Neural progenitor cell (in vitro differentiated cells): ENCODE data around the gene ITPR2. TPM values are rescaled to one million over a fixed set of nuclear protein-coding genes. Genes with fewer than 3 reads are reported as not detected.

Experiments
- DNase-seq: peaks from one replicate; pipeline ENCODE4 v3.0.0-alpha.2; 2016; ENCODE audit warnings: low spot score
- H2AFZ ChIP-seq: fragments of 200-600 bp; sonication (generic); replicated peaks from 2 replicates; pipeline ENCODE4 v1.6.1; 2016; ENCODE audit warnings: antibody characterized with exemption
- H3F3A ChIP-seq: fragments of 200-600 bp; sonication (generic); 2 replicates; pipeline ENCODE4 v1.6.1; 2016; ENCODE audit warnings: antibody characterized with exemption, low read depth
- H3K27ac ChIP-seq: fragments of 200-600 bp; sonication (generic); 2 replicates; pipeline ENCODE4 v1.5.1; 2016; ENCODE audit warnings: mild to moderate bottlenecking
- H3K27me3 ChIP-seq: fragments of 200-600 bp; sonication (generic); 2 replicates; pipeline ENCODE4 v1.6.1; 2016; ENCODE audit warnings: mild to moderate bottlenecking, moderate library complexity
- H3K36me3 ChIP-seq: fragments of 200-600 bp; sonication (generic); 2 replicates; pipeline ENCODE4 v1.5.1; 2016
- H3K4me1 ChIP-seq: fragments of 200-600 bp; sonication (generic); 2 replicates; pipeline ENCODE4 v1.6.1; 2016; ENCODE audit warnings: mixed run types
- H3K4me2 ChIP-seq: fragments of 200-600 bp; sonication (generic); 2 replicates; pipeline ENCODE4 v1.6.1; 2016
- H3K4me3 ChIP-seq: fragments of 200-600 bp; sonication (generic); 2 replicates; pipeline ENCODE4 v1.5.1; 2016
- H3K79me2 ChIP-seq: fragments of 200-600 bp; sonication (generic); 2 replicates; pipeline ENCODE4 v1.6.1; 2016; ENCODE audit warnings: low read depth
- H3K9ac ChIP-seq: fragments of 200-600 bp; sonication (generic); 2 replicates; pipeline ENCODE4 v1.6.1; 2016
- H3K9me3 ChIP-seq: fragments of 200-600 bp; sonication (generic); 2 replicates; pipeline ENCODE4 v1.5.1; 2016; ENCODE audit warnings: low read depth
- H4K20me1 ChIP-seq: fragments of 200-600 bp; sonication (generic); 2 replicates; pipeline ENCODE4 v1.6.1; 2016; ENCODE audit warnings: low read depth
- H3K27ac Mint-ChIP-seq: 3 replicates; pipeline ENCODE4 v1.8.0; 2021; ENCODE audit warnings: mixed read lengths
- H3K27me3 Mint-ChIP-seq: 2 replicates; pipeline ENCODE4 v1.8.0; 2022; ENCODE audit warnings: low read depth, mild to moderate bottlenecking, inconsistent platforms, moderate library complexity, mixed read lengths; ENCODE audit not compliant: insufficient read depth
- H3K36me3 Mint-ChIP-seq: 3 replicates; pipeline ENCODE4 v1.8.0; 2021; ENCODE audit warnings: mixed read lengths
- H3K4me1 Mint-ChIP-seq: 3 replicates; pipeline ENCODE4 v1.8.0; 2021; ENCODE audit warnings: mixed read lengths
- H3K4me3 Mint-ChIP-seq: 3 replicates; pipeline ENCODE4 v1.8.0; 2021; ENCODE audit warnings: mild to moderate bottlenecking, moderate library complexity, mixed read lengths
- H3K9me3 Mint-ChIP-seq: 3 replicates; pipeline ENCODE4 v1.8.0; 2020; ENCODE audit warnings: mixed read lengths
- CTCF ChIP-seq: fragments of 200-600 bp; sonication (generic); IDR thresholded peaks from 2 replicates; pipeline ENCODE4 v1.5.1; 2017; ENCODE audit warnings: antibody characterized with exemption, mild to moderate bottlenecking
- EZH2 ChIP-seq: fragments of 200-600 bp; sonication (generic); IDR thresholded peaks from 2 replicates; pipeline ENCODE4 v1.6.1; 2017; ENCODE audit warnings: antibody characterized with exemption, mild to moderate bottlenecking, moderate library complexity
- EZH2phosphoT487 ChIP-seq: fragments of 200-600 bp; sonication (generic); IDR thresholded peaks from 2 replicates; pipeline ENCODE4 v1.6.1; 2017; ENCODE audit warnings: antibody characterized with exemption
- total RNA-seq: library from RNA; depleted of rRNA; stranded (reverse); fragments of >200 nt; gene quantifications from 2 replicates; pipeline ENCODE4 v1.2.3, GENCODE V29; 2015; ENCODE audit warnings: low replicate concordance

Gene ITPR2
- total RNA-seq, 1 donor from 2014 or later = 11.4 TPM

GRCh38 chr12:26831951-26832821 is 808 bp downstream of the ITPR2 start:
- Mint-ChIP-seq H3K36me3 (no peaks in the 10 kb centered on the region), H3K4me1 (no peaks in the 10 kb centered on the region), H3K27ac (no peak overlapping the region), H3K4me3 (peak overlapping the region; percentile 93), H3K9me3 (no peaks in the 10 kb centered on the region), H3K27me3 (peaks cover 16% of the 10 kb centered on the region)
- Histone ChIP-seq H3K4me3 (peak overlapping the region; percentile 64), H3K9me3 (no peaks in the 10 kb centered on the region), H3K9ac (no peak overlapping the region), H3K79me2 (no peaks in the 10 kb centered on the region), H3K27ac (no peak overlapping the region), H3K27me3 (peaks cover 30% of the 10 kb centered on the region), H3K36me3 (no peaks in the 10 kb centered on the region), H4K20me1 (peaks cover 4% of the 10 kb centered on the region), H3K4me1 (no peaks in the 10 kb centered on the region), H3F3A (peaks cover 11% of the 10 kb centered on the region), H3K4me2 (peak overlapping the region; percentile 81), H2AFZ (peak overlapping the region; percentile 29)
- TF ChIP-seq CTCF (no peak), EZH2 (peak; percentile 62)
- DNase-seq = peak; percentile 66

GRCh38 chr12:26830783-26831551 is 2.0 kb downstream of the ITPR2 start:
- Mint-ChIP-seq H3K4me3 (peak overlapping the region; percentile 52), H3K27me3 (peaks cover 16% of the 10 kb centered on the region), H3K36me3 (no peaks in the 10 kb centered on the region), H3K27ac (no peak overlapping the region), H3K9me3 (no peaks in the 10 kb centered on the region), H3K4me1 (no peaks in the 10 kb centered on the region)
- no peak overlapping the region for H3K27ac ChIP-seq
- no peaks in the 10 kb centered on the region for H3K9me3 ChIP-seq
- peaks cover 11% of the 10 kb centered on the region for H3F3A ChIP-seq
- no peaks in the 10 kb centered on the region for H3K36me3 ChIP-seq
- no peak for DNase-seq
- no peak overlapping the region for H3K9ac ChIP-seq
- H3K4me3 ChIP-seq = no peak overlapping the region
- H3K27me3 ChIP-seq = peaks cover 30% of the 10 kb centered on the region
- H3K4me2 ChIP-seq = no peak overlapping the region
- no peaks in the 10 kb centered on the region for H3K4me1 ChIP-seq
- H2AFZ ChIP-seq = no peak overlapping the region
- H3K79me2 ChIP-seq = no peaks in the 10 kb centered on the region
- TF ChIP-seq EZH2phosphoT487 (no peak), CTCF (no peak), EZH2 (no peak)
- H4K20me1 ChIP-seq = peaks cover 4% of the 10 kb centered on the region

- Mint-ChIP-seq H3K27me3 (peaks cover 15% of the 10 kb centered on the region), H3K4me3 (no peak overlapping the region), H3K27ac (no peak overlapping the region), H3K4me1 (no peaks in the 10 kb centered on the region), H3K9me3 (no peaks in the 10 kb centered on the region), H3K36me3 (no peaks in the 10 kb centered on the region)
- peaks cover 11% of the 10 kb centered on the region for H3F3A ChIP-seq
- DNase-seq = no peak
- H4K20me1 ChIP-seq = peaks cover 4% of the 10 kb centered on the region
- H3K9ac ChIP-seq = no peak overlapping the region
- no peak for TF ChIP-seq EZH2
- no peak for TF ChIP-seq EZH2phosphoT487
- no peak for TF ChIP-seq CTCF
- no peaks in the 10 kb centered on the region for H3K79me2 ChIP-seq
- no peaks in the 10 kb centered on the region for H3K36me3 ChIP-seq
- H3K4me1 ChIP-seq = no peaks in the 10 kb centered on the region
- H3K4me3 ChIP-seq = no peak overlapping the region
- peaks cover 30% of the 10 kb centered on the region for H3K27me3 ChIP-seq
- H3K27ac ChIP-seq = no peak overlapping the region
- H3K4me2 ChIP-seq = no peak overlapping the region
- H2AFZ ChIP-seq = no peak overlapping the region
- H3K9me3 ChIP-seq = no peaks in the 10 kb centered on the region
Measured at GRCh38 chr12:26830363-26830762, 2.6 kb downstream of the ITPR2 start.
